Stimulated activated CD8-positive, alpha-beta memory T cell treated with anti-CD3 and anti-CD28 coated beads, Interleukin-7, amount 100 ng/mL, for 24 hours (primary cell): ENCODE measurements around the gene NIM1K.
"Not testable (repeated sequence)": the region's sequence is repeated elsewhere in the genome, so short reads cannot be mapped to it uniquely, and the experiment has no call there.

ENCODE experiments used
- DNase-seq: peaks from one replicate; pipeline ENCODE4 v3.0.0-alpha.2; 2020; ENCODE audit warnings: low read depth

Gene NIM1K

GRCh38 chr5:43190755-43191603 is 1.0 kb upstream of the NIM1K start:
- DNase-seq = no peak

GRCh38 chr5:43192558-43193180 is 644 bp downstream of the NIM1K start:
- DNase-seq = no peak

- DNase-seq = no peak
These were observed 1.3 kb downstream of the NIM1K start for GRCh38 chr5:43193181-43193893.

GRCh38 chr5:43193894-43194265 is 1.9 kb downstream of the NIM1K start:
- no peak for DNase-seq

DNA sequence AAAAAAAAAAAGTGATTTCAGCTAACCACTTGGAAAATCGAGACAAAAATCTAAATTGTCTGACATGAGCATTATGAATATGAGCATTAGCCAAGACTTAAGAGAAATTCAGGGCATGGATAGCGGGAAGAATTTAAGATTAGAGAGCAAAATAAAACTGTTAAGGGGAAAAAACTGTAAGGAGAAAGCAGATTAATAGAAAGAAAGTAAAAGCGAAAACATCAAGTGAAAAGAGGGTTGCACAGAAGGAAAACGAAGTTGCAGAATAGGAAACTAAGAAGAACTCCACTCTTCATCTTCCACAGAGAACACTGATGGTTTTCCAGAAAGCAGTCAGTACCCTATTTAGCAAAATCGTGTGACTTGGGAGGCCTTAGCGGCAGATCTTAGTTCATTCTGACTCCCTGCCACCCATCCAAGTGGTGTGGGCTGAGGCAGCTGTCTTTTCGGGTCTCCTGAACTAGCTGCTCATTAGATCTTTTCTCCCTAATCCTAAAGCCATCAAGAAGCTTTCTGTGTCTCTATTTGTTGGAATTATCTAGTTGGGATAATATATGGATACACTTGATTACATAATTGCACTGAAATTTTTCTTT is 3.7 kb downstream of the NIM1K start:
- DNase-seq = no peak

GRCh38 chr5:43197535-43197934 is 5.5 kb downstream of the NIM1K start:
- no peak for DNase-seq

DNA sequence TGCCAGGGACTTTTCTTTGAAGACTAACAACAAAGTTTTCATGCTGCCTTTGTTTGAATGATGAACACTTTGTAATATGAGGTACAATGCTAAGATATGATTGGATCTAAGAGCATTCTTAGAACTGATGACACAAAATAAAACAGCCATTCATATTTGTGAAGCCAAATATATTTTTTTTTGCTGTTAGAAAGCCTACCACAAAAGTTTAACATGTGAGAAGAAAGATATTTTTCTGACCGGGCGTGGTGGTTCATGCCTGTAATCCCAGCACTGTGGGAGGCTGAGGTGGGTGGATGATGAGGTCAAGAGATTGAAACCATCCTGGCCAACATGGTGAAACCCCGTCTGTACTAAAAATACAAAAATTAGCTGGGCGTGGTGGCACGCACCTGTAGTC is 9.4 kb downstream of the NIM1K start:
- DNase-seq = not testable (repeated sequence)

DNA sequence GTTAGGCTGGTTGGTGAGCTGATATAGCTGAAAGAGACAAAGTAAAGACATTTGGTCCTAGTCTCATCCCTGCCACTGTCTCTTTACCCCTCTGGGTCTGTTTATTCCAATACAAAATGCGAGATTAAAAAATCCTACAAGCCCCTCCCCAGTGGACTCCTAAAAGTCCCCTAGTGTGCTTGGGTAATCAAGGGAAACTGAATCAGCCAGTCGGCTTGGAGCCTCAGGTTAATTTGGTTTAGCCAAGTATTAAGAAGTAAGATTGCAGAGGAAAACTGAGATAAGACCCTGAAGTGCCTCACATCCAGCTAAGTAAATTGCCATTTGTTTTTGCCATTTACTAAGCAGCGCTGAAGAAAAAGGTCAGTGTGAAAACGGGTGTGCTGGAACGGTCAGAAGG is 10.4 kb downstream of the NIM1K start:
- DNase-seq = no peak

GRCh38 chr5:43203373-43203772 is 11.3 kb downstream of the NIM1K start:
- DNase-seq = no peak

DNA sequence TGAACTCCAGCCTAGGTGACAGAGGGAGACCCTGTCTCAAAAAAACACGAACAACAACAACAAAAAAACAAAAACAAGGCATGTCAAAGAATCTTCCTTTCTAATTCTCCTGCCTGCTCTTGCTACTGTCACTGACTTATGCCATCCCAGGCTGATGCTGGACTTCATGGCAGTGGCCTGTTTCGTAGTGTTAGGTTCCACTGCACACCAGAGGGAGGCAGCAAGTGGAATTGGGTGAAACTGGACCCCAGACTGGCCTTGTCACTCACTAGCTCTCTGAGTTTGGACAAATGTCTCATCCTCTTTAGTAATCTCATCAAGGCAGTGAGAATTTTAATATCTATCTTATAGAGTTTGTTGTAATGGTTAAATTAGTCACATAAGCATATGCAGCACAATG is 12.9 kb downstream of the NIM1K start:
- no peak for DNase-seq

DNA sequence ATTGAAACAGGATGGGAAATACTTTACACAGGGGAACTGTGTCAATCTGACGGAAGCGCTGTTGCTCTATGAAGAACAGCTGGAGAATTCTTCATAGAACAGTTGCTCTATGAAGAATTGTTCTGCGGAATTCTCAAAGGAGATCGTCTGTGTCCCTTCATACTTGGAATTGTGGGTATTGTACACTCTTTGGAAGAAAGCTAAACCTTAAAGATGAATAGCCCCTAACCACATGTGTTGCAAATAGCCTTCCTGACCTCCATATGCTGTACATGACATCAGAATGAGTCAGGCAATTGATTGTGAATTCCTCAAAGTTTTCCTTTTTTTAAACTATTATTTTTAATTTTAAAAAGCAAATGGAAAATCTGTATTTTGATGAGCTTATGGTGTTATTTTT is 15.6 kb downstream of the NIM1K start:
- DNase-seq = no peak

DNA sequence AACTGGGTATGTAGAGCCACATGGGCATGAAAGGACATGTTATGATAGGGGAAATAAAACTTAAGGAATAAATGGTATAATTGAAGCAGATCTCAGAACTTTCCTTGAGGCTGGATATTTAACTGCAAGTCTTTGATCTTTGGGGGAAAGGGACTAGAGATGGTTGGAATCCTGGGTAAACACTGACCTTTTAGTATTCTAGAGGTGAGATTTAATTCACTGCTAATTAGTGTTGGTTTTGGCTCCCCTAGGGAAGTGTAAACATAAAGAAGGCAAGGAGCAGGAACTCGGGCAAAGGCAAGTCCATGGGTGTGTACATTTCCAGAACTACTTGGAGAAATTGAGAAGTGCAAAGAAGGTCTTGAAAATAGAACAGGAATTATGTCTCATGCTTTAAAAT is 16.6 kb downstream of the NIM1K start:
- DNase-seq = no peak

DNA sequence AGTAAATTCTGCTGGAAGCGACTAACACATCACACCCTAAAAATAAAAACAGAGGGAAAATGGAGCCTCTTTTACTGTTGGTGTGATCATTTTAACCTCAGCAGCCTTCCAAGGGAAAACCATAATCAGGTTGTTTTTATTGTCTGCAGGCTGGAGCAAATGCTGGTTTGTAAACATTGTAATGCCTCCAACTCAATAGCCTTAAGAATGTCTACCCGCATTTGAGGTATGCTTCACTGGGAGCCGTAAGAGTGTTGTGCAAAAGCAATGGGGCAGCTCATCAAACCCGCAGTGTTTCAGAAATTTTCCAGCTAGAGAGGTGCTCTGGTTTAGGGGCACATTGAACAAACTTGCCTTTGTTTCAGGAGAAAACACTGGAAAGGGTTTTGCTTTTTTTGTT is 17.0 kb downstream of the NIM1K start:
- DNase-seq = no peak

GRCh38 chr5:43209833-43210232 is 17.8 kb downstream of the NIM1K start:
- no peak for DNase-seq

- no peak for DNase-seq
These were observed 18.5 kb downstream of the NIM1K start for GRCh38 chr5:43210570-43210969.

- no peak for DNase-seq
These were observed 21.9 kb downstream of the NIM1K start for GRCh38 chr5:43213951-43214350.

- DNase-seq = no peak
These were observed 23.1 kb downstream of the NIM1K start for GRCh38 chr5:43215073-43215631.

DNA sequence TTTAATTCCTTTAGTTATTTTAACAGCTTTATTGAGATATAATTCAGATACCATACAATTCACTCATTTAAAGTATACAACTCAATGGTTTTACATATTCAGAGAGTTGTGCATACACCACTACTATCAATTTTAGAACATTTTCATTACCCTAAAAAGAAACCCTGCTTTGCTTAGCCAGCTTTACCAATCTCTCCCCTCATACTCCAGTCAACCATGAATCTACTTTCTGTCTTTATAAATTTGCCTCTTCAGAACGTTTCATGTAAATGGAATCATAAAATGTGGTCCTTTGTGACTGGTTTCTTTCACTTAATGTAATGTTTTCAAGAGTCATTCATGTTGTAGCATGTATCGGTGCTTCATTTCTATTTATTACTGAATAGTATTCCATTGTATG is 24.9 kb downstream of the NIM1K start:
- no peak for DNase-seq

- DNase-seq = no peak
These were observed 27.1 kb downstream of the NIM1K start for GRCh38 chr5:43219120-43219519.

GRCh38 chr5:43221502-43221901 is 29.5 kb downstream of the NIM1K start:
- no peak for DNase-seq

GRCh38 chr5:43225649-43226245 is 33.7 kb downstream of the NIM1K start:
- no peak for DNase-seq

GRCh38 chr5:43227655-43228054 is 35.6 kb downstream of the NIM1K start:
- DNase-seq = no peak
